Chondrocyte (in vitro differentiated cells): ENCODE measurements around the gene GPRC5B. TPM values are rescaled to one million over a fixed set of nuclear protein-coding genes. Genes with fewer than 3 reads are reported as not detected.

ENCODE experiments used
- DNase-seq: peaks from one replicate; pipeline ENCODE4 v3.0.0; 2021; ENCODE audit warnings: mixed read lengths, low spot score
- H3K27ac Mint-ChIP-seq: one replicate; pipeline ENCODE4 v1.8.0; 2021; ENCODE audit warnings: mild to moderate bottlenecking, moderate library complexity, mixed read lengths; ENCODE audit not compliant: unreplicated experiment
- H3K27me3 Mint-ChIP-seq: 2 replicates; pipeline ENCODE4 v1.8.0; 2021; ENCODE audit warnings: low read depth, mixed read lengths
- H3K36me3 Mint-ChIP-seq: 2 replicates; pipeline ENCODE4 v1.8.0; 2021; ENCODE audit warnings: low read depth, mixed read lengths
- H3K4me1 Mint-ChIP-seq: 2 replicates; pipeline ENCODE4 v1.8.0; 2021; ENCODE audit warnings: low read depth, mild to moderate bottlenecking, mixed read lengths
- H3K4me3 Mint-ChIP-seq: one replicate; pipeline ENCODE4 v1.8.0; 2021; ENCODE audit warnings: mild to moderate bottlenecking, moderate library complexity, mixed read lengths; ENCODE audit not compliant: unreplicated experiment
- H3K9me3 Mint-ChIP-seq: 2 replicates; pipeline ENCODE4 v1.8.0; 2021; ENCODE audit warnings: low read depth, mixed read lengths
- CTCF ChIP-seq: fragments of 200-600 bp; sonication (generic); IDR thresholded peaks from 2 replicates; pipeline ENCODE4 v1.5.0; 2021; ENCODE audit warnings: antibody characterized with exemption, mild to moderate bottlenecking, moderate library complexity
- total RNA-seq: library from RNA; stranded (reverse); gene quantifications from 3 replicates; pipeline ENCODE4 v1.2.1, GENCODE V29; 2021

The GPRC5B gene
- total RNA-seq, 1 donor from 2014 or later: 2.2 TPM

- H3K36me3 Mint-ChIP-seq: no peaks in the 10 kb centered on the region
- no peak for TF ChIP-seq CTCF
- DNase-seq: no peak
- H3K27ac Mint-ChIP-seq: no peak overlapping the region
- no peaks in the 10 kb centered on the region for H3K9me3 Mint-ChIP-seq
- peaks cover 11% of the 10 kb centered on the region for H3K4me1 Mint-ChIP-seq
- no peaks in the 10 kb centered on the region for H3K27me3 Mint-ChIP-seq
- no peak overlapping the region for H3K4me3 Mint-ChIP-seq
These were observed 25.5 kb downstream of the GPRC5B start for GRCh38 chr16:19859166-19859565.

- no peaks in the 10 kb centered on the region for H3K9me3 Mint-ChIP-seq
- H3K4me3 Mint-ChIP-seq: no peak overlapping the region
- H3K27ac Mint-ChIP-seq: no peak overlapping the region
- no peaks in the 10 kb centered on the region for H3K36me3 Mint-ChIP-seq
- H3K27me3 Mint-ChIP-seq: no peaks in the 10 kb centered on the region
- peak; percentile 26 for DNase-seq
- TF ChIP-seq CTCF: no peak
- H3K4me1 Mint-ChIP-seq: peaks cover 11% of the 10 kb centered on the region
These were observed 26.2 kb downstream of the GPRC5B start for GRCh38 chr16:19858340-19859018.

GRCh38 chr16:19857593-19858339 is 26.9 kb downstream of the GPRC5B start:
- H3K4me1 Mint-ChIP-seq: peaks cover 11% of the 10 kb centered on the region

GRCh38 chr16:19856120-19856519 is 28.5 kb downstream of the GPRC5B start:
- Mint-ChIP-seq H3K27me3 (no peaks in the 10 kb centered on the region), H3K4me3 (no peak overlapping the region), H3K9me3 (no peaks in the 10 kb centered on the region), H3K27ac (no peak overlapping the region), H3K4me1 (peaks cover 11% of the 10 kb centered on the region), H3K36me3 (no peaks in the 10 kb centered on the region)
- no peak for DNase-seq
- TF ChIP-seq CTCF: no peak

More at GRCh38 chr16:19857593-19858339, 26.9 kb downstream of the GPRC5B start:
- no peak for TF ChIP-seq CTCF
- Mint-ChIP-seq H3K27me3 (no peaks in the 10 kb centered on the region), H3K9me3 (no peaks in the 10 kb centered on the region), H3K36me3 (no peaks in the 10 kb centered on the region), H3K4me3 (no peak overlapping the region), H3K27ac (no peak overlapping the region)
- DNase-seq: peak; percentile 18

GRCh38 chr16:19854543-19854876 is 30.1 kb downstream of the GPRC5B start:
- no peaks in the 10 kb centered on the region for H3K27me3 Mint-ChIP-seq
- no peaks in the 10 kb centered on the region for H3K36me3 Mint-ChIP-seq
- no peaks in the 10 kb centered on the region for H3K9me3 Mint-ChIP-seq
- peaks cover 5% of the 10 kb centered on the region for H3K4me1 Mint-ChIP-seq
- no peak for DNase-seq
- H3K27ac Mint-ChIP-seq: no peak overlapping the region
- H3K4me3 Mint-ChIP-seq: no peak overlapping the region
- no peak for TF ChIP-seq CTCF
